HepG2 (cell line): ENCODE measurements around the gene HYAL1. TPM values are rescaled to one million over a fixed set of nuclear protein-coding genes. Genes with fewer than 3 reads are reported as not detected.

Source experiments
- ARNT2 ChIP-seq: sonication (generic); formaldehyde crosslinking; IDR thresholded peaks from 2 replicates; pipeline ENCODE4 v1.8.0; 2022; ENCODE audit warnings: mild to moderate bottlenecking, low read depth, missing genetic modification reagents, moderate library complexity
- HNRNPK ChIP-seq: fragments of 200-400 bp; formaldehyde crosslinking; IDR thresholded peaks from 2 replicates; pipeline ENCODE4 v1.6.1; 2018; ENCODE audit warnings: low read length, low read depth, moderate library complexity, mild to moderate bottlenecking; ENCODE audit not compliant: poor library complexity, severe bottlenecking
- KIAA2018 ChIP-seq: sonication (generic); formaldehyde crosslinking; IDR thresholded peaks from 2 replicates; pipeline ENCODE4 v1.5.0; 2020; ENCODE audit warnings: mild to moderate bottlenecking, missing genetic modification reagents, borderline replicate concordance
- TFAP4 ChIP-seq: sonication (generic); IDR thresholded peaks from 2 replicates; pipeline ENCODE4 v1.6.1; 2016; ENCODE audit warnings: low read depth, borderline replicate concordance
- ZGPAT ChIP-seq: IDR thresholded peaks from 2 replicates; pipeline ENCODE4 v1.6.1; 2016; ENCODE audit warnings: mild to moderate bottlenecking
- ZNF546 ChIP-seq: sonication (generic); formaldehyde crosslinking; conservative IDR thresholded peaks from 2 replicates; pipeline ENCODE4 v1.8.1; 2023; ENCODE audit warnings: mild to moderate bottlenecking, missing genetic modification reagents
- ZXDC ChIP-seq: sonication (generic); formaldehyde crosslinking; IDR thresholded peaks from 2 replicates; pipeline ENCODE4 v1.5.0; 2020; ENCODE audit warnings: mild to moderate bottlenecking, missing genetic modification reagents
- polyA plus RNA-seq, 8 experiments: library from polyadenylated mRNA; depleted of rRNA in 3 of 8; stranded (reverse) in 7 of 8; unstranded in 1 of 8; fragments of >200 nt; fragmentation: Illumina TruSeq in 4 of 8; extraction: Trizol in 4 of 8; gene quantifications; 2 replicates each; pipeline versions ENCODE4 v1.2.1 to v1.2.3, GENCODE V29; 2011 to 2016; ENCODE audit warnings: low read depth in 4 of 8, missing spikeins in 1 of 8, mixed read lengths in 1 of 8; ENCODE audit not compliant: insufficient read depth in 1 of 8
- total RNA-seq, 5 experiments: library from RNA; depleted of rRNA; stranded (reverse); fragments of >200 nt; fragmentation: Illumina TruSeq; extraction: Trizol; gene quantifications; 2 replicates each; pipeline ENCODE4 v1.2.3, GENCODE V29; 2016; ENCODE audit warnings: low read depth in 1 of 5
- TF ChIP-seq, protein P1 (sequence below): sonication (generic); formaldehyde crosslinking; IDR thresholded peaks from 2 replicates; pipeline ENCODE4 v1.4.0; 2020; ENCODE audit warnings: missing genetic modification reagents
- TF ChIP-seq, protein P2 (sequence below): sonication (generic); formaldehyde crosslinking; IDR thresholded peaks from 2 replicates; pipeline ENCODE4 v1.8.1; 2022; ENCODE audit warnings: low read depth, mild to moderate bottlenecking, missing genetic modification reagents

HYAL1 gene
- total and polyA plus RNA-seq, 2 of the 13 experiments (the other 11 are each of a cell fraction or from before 2014, with no cell fraction given): 76.5 to 193 TPM

DNA sequence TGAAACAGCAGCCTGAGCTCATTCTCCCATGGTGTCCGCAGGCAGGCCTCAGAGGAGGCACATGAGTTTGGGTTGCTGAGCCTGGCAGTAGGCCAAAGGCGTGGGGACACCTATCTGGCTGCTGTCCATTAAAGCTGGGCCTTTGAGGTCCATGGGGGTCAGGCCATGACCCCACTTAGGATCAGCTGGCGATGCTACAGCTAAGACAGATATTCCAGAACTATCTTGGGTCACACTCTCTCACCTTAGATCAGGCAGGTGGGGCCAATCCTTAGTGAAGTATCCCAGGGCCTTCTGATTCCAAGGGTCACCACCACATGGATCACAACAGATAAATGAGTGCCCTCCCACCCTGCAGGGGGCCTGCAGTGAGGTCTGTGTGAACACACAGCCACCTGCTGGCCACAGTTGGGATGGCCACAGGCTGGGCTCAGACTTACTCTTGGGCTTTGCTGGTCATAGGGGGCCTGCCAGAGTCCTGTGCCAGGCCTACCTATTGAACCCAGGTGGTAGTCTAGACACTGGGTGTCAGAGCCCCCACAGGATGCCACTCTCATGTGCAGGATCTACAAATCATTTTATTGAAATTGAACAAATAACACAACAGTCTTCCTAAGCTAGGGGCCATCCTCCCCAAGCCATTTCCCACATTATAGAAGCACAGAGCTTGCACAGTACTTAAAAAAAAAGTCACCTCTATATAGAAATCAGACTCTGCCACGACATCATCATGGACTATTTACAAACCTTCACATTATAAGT is 21.2 kb upstream of the HYAL1 start (continued):
- TF ChIP-seq ZGPAT (CRISPR knock-in tag) (peak; percentile 48; the same call in 1 of the 2 replicates), TFAP4 (peak; percentile 62), KIAA2018 (CRISPR knock-in tag) (no peak), ZNF546 (CRISPR knock-in tag) (no peak), ARNT2 (CRISPR knock-in tag) (0 out of 2 replicates have a peak, but pooled peaks have one; percentile 27), ZXDC (CRISPR knock-in tag) (peak; percentile 29; the same call in 1 of the 2 replicates), HNRNPK (no peak)
- TF ChIP-seq, protein P1, sequence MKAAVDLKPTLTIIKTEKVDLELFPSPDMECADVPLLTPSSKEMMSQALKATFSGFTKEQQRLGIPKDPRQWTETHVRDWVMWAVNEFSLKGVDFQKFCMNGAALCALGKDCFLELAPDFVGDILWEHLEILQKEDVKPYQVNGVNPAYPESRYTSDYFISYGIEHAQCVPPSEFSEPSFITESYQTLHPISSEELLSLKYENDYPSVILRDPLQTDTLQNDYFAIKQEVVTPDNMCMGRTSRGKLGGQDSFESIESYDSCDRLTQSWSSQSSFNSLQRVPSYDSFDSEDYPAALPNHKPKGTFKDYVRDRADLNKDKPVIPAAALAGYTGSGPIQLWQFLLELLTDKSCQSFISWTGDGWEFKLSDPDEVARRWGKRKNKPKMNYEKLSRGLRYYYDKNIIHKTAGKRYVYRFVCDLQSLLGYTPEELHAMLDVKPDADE: no peak
- TF ChIP-seq, protein P2, sequence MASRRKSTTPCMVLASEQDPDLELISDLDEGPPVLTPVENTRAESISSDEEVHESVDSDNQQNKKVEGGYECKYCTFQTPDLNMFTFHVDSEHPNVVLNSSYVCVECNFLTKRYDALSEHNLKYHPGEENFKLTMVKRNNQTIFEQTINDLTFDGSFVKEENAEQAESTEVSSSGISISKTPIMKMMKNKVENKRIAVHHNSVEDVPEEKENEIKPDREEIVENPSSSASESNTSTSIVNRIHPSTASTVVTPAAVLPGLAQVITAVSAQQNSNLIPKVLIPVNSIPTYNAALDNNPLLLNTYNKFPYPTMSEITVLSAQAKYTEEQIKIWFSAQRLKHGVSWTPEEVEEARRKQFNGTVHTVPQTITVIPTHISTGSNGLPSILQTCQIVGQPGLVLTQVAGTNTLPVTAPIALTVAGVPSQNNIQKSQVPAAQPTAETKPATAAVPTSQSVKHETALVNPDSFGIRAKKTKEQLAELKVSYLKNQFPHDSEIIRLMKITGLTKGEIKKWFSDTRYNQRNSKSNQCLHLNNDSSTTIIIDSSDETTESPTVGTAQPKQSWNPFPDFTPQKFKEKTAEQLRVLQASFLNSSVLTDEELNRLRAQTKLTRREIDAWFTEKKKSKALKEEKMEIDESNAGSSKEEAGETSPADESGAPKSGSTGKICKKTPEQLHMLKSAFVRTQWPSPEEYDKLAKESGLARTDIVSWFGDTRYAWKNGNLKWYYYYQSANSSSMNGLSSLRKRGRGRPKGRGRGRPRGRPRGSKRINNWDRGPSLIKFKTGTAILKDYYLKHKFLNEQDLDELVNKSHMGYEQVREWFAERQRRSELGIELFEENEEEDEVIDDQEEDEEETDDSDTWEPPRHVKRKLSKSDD: no peak
